BLaER1 (cell line): ENCODE results near the gene BAZ1A.

ENCODE experiments used
- H3K27ac ChIP-seq: shearing (Covaris generic); formaldehyde crosslinking; 2 replicates; pipeline ENCODE4 v1.8.1; 2022
- H3K27me3 ChIP-seq: shearing (Covaris generic); formaldehyde crosslinking; 2 replicates; pipeline ENCODE4 v1.8.1; 2022
- H3K36me3 ChIP-seq: shearing (Covaris generic); formaldehyde crosslinking; 2 replicates; pipeline ENCODE4 v1.8.1; 2022
- H3K4me1 ChIP-seq: shearing (Covaris generic); formaldehyde crosslinking; 2 replicates; pipeline ENCODE4 v1.8.1; 2022
- H3K4me2 ChIP-seq: shearing (Covaris generic); formaldehyde crosslinking; 2 replicates; pipeline ENCODE4 v1.8.1; 2022
- H3K4me3 ChIP-seq: shearing (Covaris generic); formaldehyde crosslinking; 2 replicates; pipeline ENCODE4 v1.8.1; 2022
- H3K9ac ChIP-seq: shearing (Covaris generic); formaldehyde crosslinking; 2 replicates; pipeline ENCODE4 v1.8.1; 2022
- H3K9me3 ChIP-seq: shearing (Covaris generic); formaldehyde crosslinking; 2 replicates; pipeline ENCODE4 v1.8.1; 2022
- H4K20me1 ChIP-seq: shearing (Covaris generic); formaldehyde crosslinking; 2 replicates; pipeline ENCODE4 v1.8.1; 2022
- Cebpa-rat ChIP-seq: shearing (Covaris generic); IDR thresholded peaks from 2 replicates; pipeline ENCODE4 v1.8.1; 2022

The BAZ1A gene

GRCh38 chr14:34875031-34875922, at the start of gene BAZ1A:
TSS of gene BAZ1A (minus strand) at chr14:34875360. CDS start at chr14:34874604, 756 bp downstream.
- peak within 1 kb of the TSS; percentile 90 for H3K4me2 ChIP-seq
- peaks cover 29% of the 10 kb centered on the region for H4K20me1 ChIP-seq
- no peaks in the 10 kb centered on the region for H3K9me3 ChIP-seq
- H3K4me3 ChIP-seq, result peak within 1 kb of the TSS; percentile 88
- H3K27ac ChIP-seq, result peak within 1 kb of the TSS; percentile 99
- no peaks in the 10 kb centered on the region for H3K27me3 ChIP-seq
- peaks cover 21% of the 10 kb centered on the region for H3K36me3 ChIP-seq
- peaks cover 39% of the 10 kb centered on the region for H3K4me1 ChIP-seq
- no peak for TF ChIP-seq Cebpa-rat
- H3K9ac ChIP-seq, result peak within 1 kb of the TSS; percentile 98

GRCh38 chr14:34920339-34920738, 45.2 kb upstream of the BAZ1A start:
- TF ChIP-seq Cebpa-rat, result no peak
- H3K36me3 ChIP-seq, result no peaks in the 10 kb centered on the region
- no peak overlapping the region for H3K27ac ChIP-seq
- H3K4me3 ChIP-seq, result no peak overlapping the region
- no peaks in the 10 kb centered on the region for H3K4me1 ChIP-seq
- H4K20me1 ChIP-seq, result no peaks in the 10 kb centered on the region
- H3K27me3 ChIP-seq, result no peaks in the 10 kb centered on the region
- H3K4me2 ChIP-seq, result no peak overlapping the region
- no peaks in the 10 kb centered on the region for H3K9me3 ChIP-seq
- H3K9ac ChIP-seq, result no peak overlapping the region

DNA sequence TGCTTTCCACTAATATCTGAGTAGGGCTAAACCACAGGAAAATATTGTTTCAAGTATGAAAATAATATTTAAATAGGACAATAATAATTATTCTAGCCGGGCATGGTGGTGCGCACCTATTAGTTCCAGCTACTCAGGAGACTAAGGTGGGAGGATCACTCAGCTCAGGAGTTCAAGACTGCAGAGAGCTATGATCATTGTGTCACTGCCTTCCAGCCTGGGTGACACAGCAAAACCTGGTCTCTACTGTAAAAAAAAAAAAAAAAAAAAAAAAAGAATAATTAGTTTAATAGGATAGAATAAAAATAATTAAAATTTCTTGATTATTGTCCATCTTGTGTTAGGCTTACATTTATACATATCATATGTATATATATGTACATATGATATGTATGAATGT, 38.5 kb upstream of the BAZ1A start:
- no peaks in the 10 kb centered on the region for H3K27me3 ChIP-seq
- no peak overlapping the region for H3K4me3 ChIP-seq
- no peaks in the 10 kb centered on the region for H4K20me1 ChIP-seq
- no peaks in the 10 kb centered on the region for H3K9me3 ChIP-seq
- H3K36me3 ChIP-seq, result no peaks in the 10 kb centered on the region
- no peak overlapping the region for H3K27ac ChIP-seq
- H3K9ac ChIP-seq, result no peak overlapping the region
- no peak for TF ChIP-seq Cebpa-rat
- H3K4me1 ChIP-seq, result peaks cover 15% of the 10 kb centered on the region
- peak overlapping the region; percentile 64 for H3K4me2 ChIP-seq

- Histone ChIP-seq H3K27ac (no peak overlapping the region), H3K36me3 (no peaks in the 10 kb centered on the region), H3K4me2 (peak overlapping the region; percentile 64), H4K20me1 (no peaks in the 10 kb centered on the region), H3K4me3 (no peak overlapping the region), H3K9ac (no peak overlapping the region), H3K9me3 (no peaks in the 10 kb centered on the region), H3K27me3 (no peaks in the 10 kb centered on the region), H3K4me1 (peaks cover 15% of the 10 kb centered on the region)
- TF ChIP-seq Cebpa-rat, result no peak
Observed at GRCh38 chr14:34912966-34913365, 37.8 kb upstream of the BAZ1A start.

- H3K36me3 ChIP-seq, result no peaks in the 10 kb centered on the region
- H3K27ac ChIP-seq, result no peak overlapping the region
- no peak overlapping the region for H3K9ac ChIP-seq
- peaks cover 15% of the 10 kb centered on the region for H3K4me1 ChIP-seq
- no peaks in the 10 kb centered on the region for H4K20me1 ChIP-seq
- H3K27me3 ChIP-seq, result no peaks in the 10 kb centered on the region
- no peaks in the 10 kb centered on the region for H3K9me3 ChIP-seq
- H3K4me2 ChIP-seq, result peak overlapping the region; percentile 64
- no peak for TF ChIP-seq Cebpa-rat
- H3K4me3 ChIP-seq, result no peak overlapping the region
Observed at GRCh38 chr14:34912182-34912581, 37.0 kb upstream of the BAZ1A start.

- no peak overlapping the region for H3K4me3 ChIP-seq
- no peak overlapping the region for H3K27ac ChIP-seq
- H3K36me3 ChIP-seq, result no peaks in the 10 kb centered on the region
- TF ChIP-seq Cebpa-rat, result no peak
- no peaks in the 10 kb centered on the region for H3K9me3 ChIP-seq
- H3K4me1 ChIP-seq, result peaks cover 15% of the 10 kb centered on the region
- H4K20me1 ChIP-seq, result no peaks in the 10 kb centered on the region
- H3K27me3 ChIP-seq, result no peaks in the 10 kb centered on the region
- no peak overlapping the region for H3K4me2 ChIP-seq
- no peak overlapping the region for H3K9ac ChIP-seq
Observed at GRCh38 chr14:34911209-34912150, 36.3 kb upstream of the BAZ1A start.

DNA sequence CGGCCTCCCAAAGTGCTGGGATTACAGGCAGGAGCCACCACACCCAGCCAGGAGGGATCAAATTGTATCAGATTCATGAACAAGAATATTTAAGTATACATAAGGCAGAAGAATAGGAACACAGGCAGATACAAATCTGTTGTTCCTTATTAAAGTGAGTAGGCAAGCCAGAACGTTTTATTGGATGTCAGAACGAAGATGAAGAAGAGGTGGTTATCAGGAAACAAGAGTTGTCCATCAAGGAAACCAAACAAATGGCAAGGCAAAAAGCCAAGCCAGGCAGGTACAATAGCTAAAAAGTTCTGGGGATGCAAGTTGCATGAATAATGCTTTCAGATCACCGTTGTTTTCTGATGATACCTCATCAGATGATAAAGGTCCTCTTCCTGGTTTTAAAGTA, 31.1 kb upstream of the BAZ1A start:
- Histone ChIP-seq H3K4me1 (peaks cover 6% of the 10 kb centered on the region; the same call in 1 of the 2 replicates), H3K27ac (no peak overlapping the region), H3K4me3 (no peak overlapping the region), H4K20me1 (no peaks in the 10 kb centered on the region), H3K9ac (no peak overlapping the region), H3K4me2 (peak overlapping the region; percentile 3; the same call in 1 of the 2 replicates), H3K36me3 (no peaks in the 10 kb centered on the region), H3K9me3 (no peaks in the 10 kb centered on the region), H3K27me3 (no peaks in the 10 kb centered on the region)
- no peak for TF ChIP-seq Cebpa-rat

DNA sequence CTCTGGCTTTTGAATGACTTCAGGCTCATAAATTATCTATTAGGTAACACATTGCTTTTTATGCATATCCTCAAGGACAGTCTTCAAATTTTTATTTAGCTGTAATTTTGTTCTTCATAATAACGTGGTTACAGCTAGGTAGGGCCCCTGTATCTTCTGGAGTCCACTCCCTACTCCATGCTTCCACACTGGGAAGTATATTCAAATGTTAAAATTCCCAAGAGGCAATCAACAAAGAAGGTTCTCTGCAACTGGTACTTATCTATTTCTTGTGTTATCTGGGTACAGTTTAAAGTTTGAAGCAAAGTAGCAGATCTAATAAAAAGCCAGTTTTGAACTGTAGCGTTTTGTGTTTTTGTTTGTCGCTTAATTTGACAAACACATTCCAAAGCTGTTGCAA, 20.1 kb upstream of the BAZ1A start:
- no peak for TF ChIP-seq Cebpa-rat
- H3K4me2 ChIP-seq, result no peak overlapping the region
- H3K36me3 ChIP-seq, result no peaks in the 10 kb centered on the region
- no peaks in the 10 kb centered on the region for H3K9me3 ChIP-seq
- H3K4me3 ChIP-seq, result no peak overlapping the region
- no peak overlapping the region for H3K27ac ChIP-seq
- no peak overlapping the region for H3K9ac ChIP-seq
- H4K20me1 ChIP-seq, result no peaks in the 10 kb centered on the region
- no peaks in the 10 kb centered on the region for H3K4me1 ChIP-seq
- H3K27me3 ChIP-seq, result no peaks in the 10 kb centered on the region

GRCh38 chr14:34890937-34891336, 15.8 kb upstream of the BAZ1A start:
- Histone ChIP-seq H3K27me3 (no peaks in the 10 kb centered on the region), H3K9ac (no peak overlapping the region), H3K9me3 (no peaks in the 10 kb centered on the region), H3K4me3 (no peak overlapping the region), H3K36me3 (no peaks in the 10 kb centered on the region), H4K20me1 (no peaks in the 10 kb centered on the region), H3K4me1 (no peaks in the 10 kb centered on the region), H3K4me2 (no peak overlapping the region), H3K27ac (no peak overlapping the region)
- TF ChIP-seq Cebpa-rat, result no peak

DNA sequence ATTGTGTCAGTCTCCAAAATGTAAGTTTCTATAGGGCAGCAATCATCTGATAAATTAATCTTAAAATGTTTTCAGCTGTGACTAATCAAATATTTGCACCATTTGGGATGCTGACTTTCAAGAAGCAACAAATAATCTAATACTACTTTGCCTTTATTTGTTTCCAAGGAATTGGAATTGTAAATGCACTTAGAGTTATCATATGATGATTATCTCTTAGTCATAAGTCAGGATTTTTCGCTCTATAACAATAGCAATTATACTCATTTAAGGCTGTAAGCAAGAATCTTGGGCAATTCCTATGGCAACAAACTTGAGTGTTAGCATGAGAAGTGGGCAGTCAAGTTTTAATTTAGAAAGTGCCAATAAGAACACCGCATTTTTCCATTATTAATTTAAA, 13.0 kb upstream of the BAZ1A start:
- Histone ChIP-seq H3K27me3 (no peaks in the 10 kb centered on the region), H3K4me3 (no peak overlapping the region), H3K9me3 (no peaks in the 10 kb centered on the region), H3K9ac (no peak overlapping the region), H3K27ac (no peak overlapping the region), H4K20me1 (no peaks in the 10 kb centered on the region), H3K4me2 (no peak overlapping the region), H3K36me3 (no peaks in the 10 kb centered on the region), H3K4me1 (peaks cover 4% of the 10 kb centered on the region; the same call in 1 of the 2 replicates)
- TF ChIP-seq Cebpa-rat, result no peak
